ENCODE data around the gene FAM13A.

GRCh38 chr4:88738180-88738579, 318.8 kb downstream of the FAM13A start:
- no peak for TF ChIP-seq CTCF (IDR thresholded peaks at IDR 0.05; ENCODE audit: low read depth, low read length)
- TF ChIP-seq POLR2A (IDR thresholded peaks at IDR 0.05; ENCODE audit: extremely low read depth, insufficient read length) = no peak
- TF ChIP-seq MAX (IDR thresholded peaks at IDR 0.05; ENCODE audit: low read depth, low read length) = no peak
